OCI-LY7 (cell line): Measurements from ENCODE around the gene MIAT. TPM values are rescaled to one million over a fixed set of nuclear protein-coding genes. Genes with fewer than 3 reads are reported as not detected.

Source experiments
- BruUV-seq: library from RNA; stranded (reverse); fragments of 400-500 nt; replicated peaks from 2 replicates; lab custom pipeline; 2021; lab: Mats Ljungman, UMichigan
- CTCF ChIA-PET: fragments of 300-600 bp; sonication (Branson Sonifier 250); formaldehyde crosslinking; loops from one replicate; lab custom pipeline; 2022; ENCODE audit warnings: antibody characterized with exemption; ENCODE audit not compliant: unreplicated experiment; lab: Charles Lee
- POLR2A ChIA-PET: fragments of 300-600 bp; sonication (Branson Sonifier 250); formaldehyde crosslinking; loops from one replicate; lab custom pipeline; 2022; ENCODE audit warnings: antibody characterized with exemption; lab: Charles Lee
- DNase-seq: peaks from one replicate; pipeline ENCODE4 v3.0.0-alpha.2; 2015; ENCODE audit warnings: low spot score
- H2AFZ ChIP-seq: fragments of 200-600 bp; sonication (generic), shearing (Covaris generic); 2 replicates; pipeline ENCODE4 v1.6.1; 2014; ENCODE audit warnings: mild to moderate bottlenecking, antibody characterized with exemption, low read length, moderate library complexity
- H3K27ac ChIP-seq: fragments of 200-600 bp; sonication (generic); 2 replicates; pipeline ENCODE4 v1.5.1; 2014; ENCODE audit warnings: mixed run types, low read depth, mild to moderate bottlenecking, moderate library complexity, low read length, inconsistent platforms; ENCODE audit not compliant: poor library complexity, severe bottlenecking
- H3K36me3 ChIP-seq: fragments of 200-600 bp; sonication (generic); 2 replicates; pipeline ENCODE4 v1.6.1; 2014; ENCODE audit warnings: mild to moderate bottlenecking, antibody characterized with exemption, low read length, moderate library complexity, mixed read lengths; ENCODE audit not compliant: insufficient read depth
- H3K4me1 ChIP-seq: fragments of 200-600 bp; sonication (generic); 2 replicates; pipeline ENCODE4 v1.5.1; 2014; ENCODE audit warnings: mild to moderate bottlenecking, low read length; ENCODE audit not compliant: insufficient read depth, poor library complexity, severe bottlenecking
- H3K4me2 ChIP-seq: fragments of 200-600 bp; sonication (generic); 2 replicates; pipeline ENCODE4 v1.6.1; 2014; ENCODE audit warnings: mild to moderate bottlenecking, low read length
- H3K4me3 ChIP-seq: fragments of 200-600 bp; sonication (generic); 2 replicates; pipeline ENCODE4 v1.5.1; 2014; ENCODE audit warnings: mild to moderate bottlenecking, low read depth, low read length; ENCODE audit not compliant: poor library complexity, severe bottlenecking
- H3K79me2 ChIP-seq: fragments of 200-600 bp; sonication (generic); 2 replicates; pipeline ENCODE4 v1.6.1; 2016; ENCODE audit warnings: low read depth, mild to moderate bottlenecking, low read length, moderate library complexity, mixed read lengths; ENCODE audit not compliant: insufficient read depth
- H3K9me2 ChIP-seq: fragments of 200-600 bp; sonication (generic); 2 replicates; pipeline ENCODE4 v1.6.1; 2016; ENCODE audit warnings: mild to moderate bottlenecking, low read length, mixed read lengths; ENCODE audit not compliant: insufficient read depth
- H3K9me3 ChIP-seq: fragments of 200-600 bp; sonication (generic); 2 replicates; pipeline ENCODE4 v1.6.1; 2014; ENCODE audit warnings: mild to moderate bottlenecking, mixed run types, low read length, mixed read lengths
- H4K20me1 ChIP-seq: fragments of 200-600 bp; sonication (generic); 2 replicates; pipeline ENCODE4 v1.6.1; 2014; ENCODE audit warnings: mild to moderate bottlenecking, antibody characterized with exemption, low read length, moderate library complexity, mixed read lengths; ENCODE audit not compliant: insufficient read depth
- EZH2phosphoT487 ChIP-seq: fragments of 200-600 bp; sonication (generic); IDR thresholded peaks from 2 replicates; pipeline ENCODE4 v1.6.1; 2018; ENCODE audit warnings: low read depth, borderline replicate concordance, mild to moderate bottlenecking, mixed run types, antibody characterized with exemption, low read length, moderate library complexity, mixed read lengths
- intact Hi-C: fragments of 100-400 bp; cut with micrococcal nuclease; formaldehyde crosslinking; loops from one replicate; pipeline ENCODE4 v1.10.0; 2022; ENCODE audit not compliant: unreplicated experiment
- total RNA-seq, 2 experiments: library from RNA; depleted of rRNA in 1 of 2; stranded (reverse); fragments of >200 nt in 1 of 2; shearing (Covaris generic) in 1 of 2; gene quantifications; 2 replicates each; pipeline ENCODE4 v1.2.3, GENCODE V29; 2014 to 2022
- TF ChIP-seq, protein P1 (sequence below): fragments of 200-600 bp; sonication (generic); conservative IDR thresholded peaks from 2 replicates; pipeline ENCODE4 v1.5.1; 2014; ENCODE audit warnings: mild to moderate bottlenecking, antibody characterized with exemption, low read length, moderate library complexity, mixed read lengths

The MIAT gene
- total RNA-seq, 2 experiments from 2014 or later = 4.1 to 8.7 TPM

GRCh38 chr22:26632422-26633155, 24.8 kb upstream of the MIAT start:
- intact Hi-C loops = no loop called here
- DNase-seq = no peak
- POLR2A ChIA-PET = interaction anchor here (0.7 to 1.2 kb wide), 2 partner anchors 25 to 99 kb away, joined by 3 to 4 read pairs; no protein-coding TSS in a partner anchor
- Histone ChIP-seq H3K36me3 (no peaks in the 10 kb centered on the region), H3K9me3 (no peaks in the 10 kb centered on the region; the same call in 1 of the 2 replicates), H4K20me1 (no peaks in the 10 kb centered on the region), H3K4me3 (no peak overlapping the region), H3K4me1 (no peaks in the 10 kb centered on the region), H3K9me2 (no peaks in the 10 kb centered on the region), H3K79me2 (no peaks in the 10 kb centered on the region), H3K27ac (no peak overlapping the region), H2AFZ (no peak overlapping the region), H3K4me2 (no peak overlapping the region)
- CTCF ChIA-PET = no interaction called here
- TF ChIP-seq, protein P1, sequence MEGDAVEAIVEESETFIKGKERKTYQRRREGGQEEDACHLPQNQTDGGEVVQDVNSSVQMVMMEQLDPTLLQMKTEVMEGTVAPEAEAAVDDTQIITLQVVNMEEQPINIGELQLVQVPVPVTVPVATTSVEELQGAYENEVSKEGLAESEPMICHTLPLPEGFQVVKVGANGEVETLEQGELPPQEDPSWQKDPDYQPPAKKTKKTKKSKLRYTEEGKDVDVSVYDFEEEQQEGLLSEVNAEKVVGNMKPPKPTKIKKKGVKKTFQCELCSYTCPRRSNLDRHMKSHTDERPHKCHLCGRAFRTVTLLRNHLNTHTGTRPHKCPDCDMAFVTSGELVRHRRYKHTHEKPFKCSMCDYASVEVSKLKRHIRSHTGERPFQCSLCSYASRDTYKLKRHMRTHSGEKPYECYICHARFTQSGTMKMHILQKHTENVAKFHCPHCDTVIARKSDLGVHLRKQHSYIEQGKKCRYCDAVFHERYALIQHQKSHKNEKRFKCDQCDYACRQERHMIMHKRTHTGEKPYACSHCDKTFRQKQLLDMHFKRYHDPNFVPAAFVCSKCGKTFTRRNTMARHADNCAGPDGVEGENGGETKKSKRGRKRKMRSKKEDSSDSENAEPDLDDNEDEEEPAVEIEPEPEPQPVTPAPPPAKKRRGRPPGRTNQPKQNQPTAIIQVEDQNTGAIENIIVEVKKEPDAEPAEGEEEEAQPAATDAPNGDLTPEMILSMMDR = no peak
- no peak for TF ChIP-seq EZH2phosphoT487
- no TSS peak for BruUV-seq

- H3K27ac ChIP-seq = no peak overlapping the region
- H3K36me3 ChIP-seq = no peaks in the 10 kb centered on the region
- no peak overlapping the region for H3K4me2 ChIP-seq
- H3K4me1 ChIP-seq = no peaks in the 10 kb centered on the region
- ChIA-PET POLR2A (no interaction called here), CTCF (no interaction called here)
- BruUV-seq = no TSS peak
- TF ChIP-seq EZH2phosphoT487 = no peak
- TF ChIP-seq, protein P1 = no peak
- DNase-seq = no peak
- no peak overlapping the region for H3K4me3 ChIP-seq
- intact Hi-C loops = no loop called here
- no peak overlapping the region for H2AFZ ChIP-seq
- H4K20me1 ChIP-seq = no peaks in the 10 kb centered on the region
- H3K79me2 ChIP-seq = no peaks in the 10 kb centered on the region
- no peaks in the 10 kb centered on the region for H3K9me2 ChIP-seq
- no peaks in the 10 kb centered on the region; the same call in 1 of the 2 replicates for H3K9me3 ChIP-seq
Observed at GRCh38 chr22:26634189-26634588, 23.2 kb upstream of the MIAT start.

GRCh38 chr22:26635117-26635516, 22.3 kb upstream of the MIAT start:
- POLR2A ChIA-PET = interaction anchor here (0.5 kb wide), 2 partner anchors 160 to 1249 kb away, joined by 7 read pairs; no protein-coding TSS in a partner anchor
- H4K20me1 ChIP-seq = no peaks in the 10 kb centered on the region
- intact Hi-C loops = no loop called here
- H2AFZ ChIP-seq = no peak overlapping the region
- no peaks in the 10 kb centered on the region for H3K79me2 ChIP-seq
- BruUV-seq = no TSS peak
- no peak for DNase-seq
- CTCF ChIA-PET = no interaction called here
- no peaks in the 10 kb centered on the region for H3K9me3 ChIP-seq
- H3K36me3 ChIP-seq = no peaks in the 10 kb centered on the region
- H3K9me2 ChIP-seq = no peaks in the 10 kb centered on the region
- H3K4me1 ChIP-seq = no peaks in the 10 kb centered on the region
- no peak overlapping the region for H3K4me3 ChIP-seq
- H3K4me2 ChIP-seq = no peak overlapping the region
- no peak overlapping the region for H3K27ac ChIP-seq
- TF ChIP-seq EZH2phosphoT487 = no peak
- TF ChIP-seq, protein P1 = no peak
